Superior temporal gyrus (tissue), 1 donor: ENCODE results near the gene KMT5B.
A peak's percentile ranks its signal among the peaks of the same experiment; 100 is the strongest.

Source experiments
- DNase-seq: peaks from one replicate; pipeline ENCODE4 v3.0.0-alpha.2; 2016; ENCODE audit errors: extremely low spot score

Gene KMT5B

GRCh38 chr11:68216171-68216938 is 3.3 kb upstream of the KMT5B start:
- DNase-seq, result no peak

GRCh38 chr11:68215524-68216170 is 2.6 kb upstream of the KMT5B start:
- DNase-seq, result no peak

DNA sequence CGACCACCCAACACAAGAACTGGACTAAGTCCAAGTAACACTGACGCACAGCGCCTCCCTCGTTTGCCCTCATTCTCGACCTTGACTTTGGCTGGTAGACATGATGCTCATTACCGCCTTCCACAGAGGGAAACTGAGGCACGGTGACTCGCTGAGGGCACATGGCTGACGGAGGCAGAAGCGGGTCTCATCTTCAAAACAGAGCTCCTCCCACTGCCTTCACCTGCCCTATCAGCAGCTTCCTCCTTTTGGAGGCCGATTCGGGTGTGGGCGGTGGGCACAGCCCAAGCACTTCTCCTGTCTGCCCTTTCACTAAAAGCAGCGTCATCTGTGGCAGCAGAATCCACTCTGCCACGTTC is 2.0 kb upstream of the KMT5B start:
- no peak for DNase-seq

DNA sequence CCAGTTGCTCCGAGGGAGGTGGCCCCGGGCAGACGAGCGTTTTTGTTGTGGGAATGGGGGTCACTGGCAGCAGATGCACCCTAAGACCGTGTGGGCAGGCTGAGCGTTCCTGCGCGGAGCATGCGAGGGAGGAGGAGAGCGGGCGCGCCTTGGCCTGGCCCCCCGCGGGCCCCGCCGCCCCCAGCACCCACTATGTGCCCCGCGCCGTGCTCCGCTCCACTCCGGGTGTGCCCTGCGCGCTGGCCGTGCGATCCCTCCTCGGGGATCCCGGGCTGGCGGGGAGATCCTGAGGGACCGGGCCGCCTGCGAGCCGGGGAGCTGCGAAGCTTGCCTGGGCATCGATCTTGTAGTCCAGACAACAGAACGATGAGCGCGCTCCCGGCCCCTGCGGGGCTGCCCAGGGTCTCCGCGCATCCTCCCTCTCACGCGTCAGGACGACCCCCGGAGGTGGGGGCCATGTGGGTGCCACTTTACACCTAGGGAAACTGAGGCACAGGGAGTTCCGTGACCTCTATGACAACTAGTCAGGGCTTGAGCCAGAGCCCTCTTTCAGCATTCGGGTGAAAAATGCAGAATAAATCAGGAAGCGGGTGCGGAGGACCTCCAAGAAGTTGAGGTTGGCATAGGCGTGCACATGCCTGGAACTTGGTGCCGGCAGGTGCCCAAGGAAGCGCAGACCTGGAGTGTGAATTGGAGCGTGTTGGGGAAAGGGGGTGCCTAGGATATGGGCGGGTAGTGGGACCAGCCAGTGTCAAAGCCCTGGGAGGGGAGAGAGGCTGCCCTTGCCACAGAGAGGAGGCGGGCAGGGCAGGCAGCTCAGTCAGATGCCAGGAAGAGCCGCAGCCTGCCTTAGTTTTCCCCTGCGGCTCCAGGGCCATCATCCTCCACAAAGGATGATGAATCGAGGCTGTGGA is 1.3 kb upstream of the KMT5B start:
- DNase-seq, result no peak

DNA sequence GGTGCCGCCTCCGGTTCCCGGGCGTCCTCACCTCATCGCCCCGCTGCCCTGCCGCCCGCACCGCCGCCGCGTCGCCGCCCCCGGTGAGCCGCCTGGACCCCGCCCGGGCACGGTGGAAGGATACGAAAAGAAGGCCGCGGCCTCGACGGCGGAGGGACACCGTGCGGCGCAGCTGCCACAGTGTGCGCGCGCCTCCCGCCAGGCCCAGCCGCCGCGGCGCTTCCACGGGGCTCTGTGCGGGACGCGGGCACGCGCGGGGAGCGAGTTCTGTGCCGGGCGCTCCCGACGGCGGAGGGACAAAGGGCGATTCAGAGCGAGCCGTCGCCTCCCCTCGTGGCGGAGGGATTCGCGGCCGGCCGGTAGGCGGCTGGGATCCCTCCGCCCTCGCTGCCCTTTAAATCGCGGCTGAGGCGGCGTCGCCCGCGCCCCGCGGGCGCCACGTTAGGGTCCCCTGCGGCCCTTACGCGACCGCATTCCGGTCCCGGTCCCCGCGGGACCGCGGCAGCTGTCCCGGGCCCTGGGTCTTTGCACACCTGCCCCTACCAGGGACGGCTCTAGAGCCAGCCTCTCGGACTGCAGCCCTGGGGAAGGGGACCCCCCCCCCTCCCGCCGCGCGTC is 568 bp upstream of the KMT5B start:
- DNase-seq, result peak; percentile 91

GRCh38 chr11:68212421-68213134 is 518 bp downstream of the KMT5B start:
- DNase-seq, result peak; percentile 47

- DNase-seq, result no peak
Observed at GRCh38 chr11:68211546-68211945, 1.6 kb downstream of the KMT5B start.

DNA sequence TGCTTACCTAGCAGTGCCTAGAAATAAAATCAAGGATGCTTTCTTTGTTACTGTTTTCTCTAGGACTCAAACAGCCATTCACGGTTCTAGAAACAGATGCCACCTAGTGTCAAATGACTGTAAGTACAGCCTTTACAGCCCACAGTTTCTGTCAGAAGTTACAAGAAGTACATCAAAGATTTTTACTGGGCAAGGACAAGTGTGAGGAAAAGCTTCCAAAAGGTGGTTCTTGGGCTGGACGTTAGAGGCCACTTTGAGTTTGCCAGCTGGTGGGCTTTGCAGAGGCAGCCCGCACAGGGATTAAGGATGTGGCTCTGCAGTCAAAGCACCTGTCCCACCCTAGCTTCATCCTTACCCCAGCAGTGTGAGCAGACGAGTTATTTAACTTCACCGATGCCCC is 6.9 kb downstream of the KMT5B start:
- peak; percentile 87 for DNase-seq

- DNase-seq, result no peak
Observed at GRCh38 chr11:68204402-68204801, 8.7 kb downstream of the KMT5B start.

GRCh38 chr11:68202165-68202564 is 10.9 kb downstream of the KMT5B start:
- no peak for DNase-seq

- DNase-seq, result no peak
Observed at GRCh38 chr11:68201492-68201891, 11.6 kb downstream of the KMT5B start.

- no peak for DNase-seq
Observed at GRCh38 chr11:68200639-68201038, 12.5 kb downstream of the KMT5B start.

DNA sequence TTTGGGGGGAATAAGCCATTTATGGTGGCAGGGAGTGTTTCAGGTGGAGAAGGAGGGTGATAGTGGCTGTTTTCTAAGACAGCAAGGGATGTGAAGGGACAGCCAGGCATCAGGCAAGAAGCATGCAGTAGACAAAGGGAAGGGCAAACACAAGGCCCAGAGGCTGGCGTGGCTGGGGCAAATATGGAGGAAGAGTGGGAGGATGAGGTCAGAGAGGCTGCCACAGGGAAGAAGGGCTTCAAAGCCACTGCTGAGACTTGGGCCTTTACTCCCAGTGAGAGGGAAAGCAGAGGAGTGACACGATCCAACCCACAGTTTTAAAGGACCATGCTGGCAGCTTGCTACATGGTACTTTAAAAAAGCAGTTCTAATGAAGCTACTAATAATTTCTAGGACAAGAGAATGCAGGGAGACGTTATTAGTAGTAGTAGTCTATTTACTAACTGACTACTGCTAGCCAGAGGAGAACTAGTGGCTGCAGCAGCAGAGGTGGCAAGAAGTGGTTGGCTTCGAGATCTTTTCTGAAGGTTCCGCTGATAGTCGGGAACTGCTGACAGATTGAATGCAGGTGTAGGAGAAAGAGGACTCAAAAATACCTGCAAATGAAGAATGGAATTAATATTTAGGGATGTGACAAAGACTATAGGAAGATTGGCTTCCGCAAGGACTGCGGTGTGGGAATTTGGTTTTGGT is 13.7 kb downstream of the KMT5B start:
- DNase-seq, result no peak

- no peak for DNase-seq
Observed at GRCh38 chr11:68196219-68196618, 16.9 kb downstream of the KMT5B start.

DNA sequence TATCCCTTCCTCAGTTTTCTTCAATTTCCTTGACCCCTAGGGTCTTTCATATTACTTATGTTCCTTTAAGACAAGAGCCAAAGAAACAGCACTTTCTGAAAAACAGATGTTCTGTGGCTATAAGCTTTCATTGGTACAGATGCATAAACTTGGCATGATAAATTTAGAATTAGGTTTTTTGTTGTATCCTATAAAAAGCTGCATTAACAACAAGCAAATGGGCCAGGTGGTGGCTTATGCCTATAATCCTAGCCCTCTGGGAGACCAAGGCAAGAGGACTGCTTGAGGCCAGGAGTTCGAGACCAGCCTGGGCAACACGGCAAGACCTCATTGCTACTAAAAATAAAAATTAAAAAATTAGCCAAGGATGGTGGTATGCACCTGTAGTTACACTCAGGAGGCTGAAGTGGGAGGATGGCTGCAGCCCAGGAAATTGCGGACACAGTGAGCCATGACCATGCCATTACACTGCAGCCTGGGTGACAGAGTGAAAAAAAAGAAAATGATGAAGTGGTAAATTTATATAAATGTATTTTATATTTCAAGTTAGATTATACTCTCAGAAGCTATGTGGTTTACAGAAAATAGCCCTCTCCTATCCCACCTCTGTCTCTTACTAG is 18.3 kb downstream of the KMT5B start:
- no peak for DNase-seq

GRCh38 chr11:68193018-68193417 is 20.1 kb downstream of the KMT5B start:
- no peak for DNase-seq

- DNase-seq, result no peak
Observed at GRCh38 chr11:68191661-68192579, 21.2 kb downstream of the KMT5B start.

DNA sequence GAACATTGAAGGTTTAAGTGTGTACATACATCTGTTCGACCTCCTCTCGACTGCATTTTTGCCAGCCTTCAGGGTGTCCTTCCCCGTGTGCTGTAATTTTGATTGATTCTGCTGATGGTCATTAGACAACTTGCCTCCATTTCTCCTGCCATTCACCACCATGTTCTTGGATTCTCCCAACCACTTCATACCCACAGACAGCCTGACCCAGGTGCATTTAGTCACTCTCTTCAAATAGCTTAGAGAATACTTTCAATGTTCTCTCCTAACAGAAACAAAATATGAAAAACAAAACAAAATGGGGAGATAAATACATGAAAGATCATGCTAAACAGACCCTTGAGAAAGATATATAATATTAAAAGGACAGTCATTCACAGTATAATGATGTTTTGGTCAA is 23.2 kb downstream of the KMT5B start:
- no peak for DNase-seq

GRCh38 chr11:68189082-68189481 is 24.0 kb downstream of the KMT5B start:
- DNase-seq, result no peak
